OCI-M2 (cell line): ENCODE measurements around the gene FXYD6.

Experiments used
- DNase-seq: peaks from one replicate; lab custom pipeline; 2025; ENCODE audit not compliant: unreplicated experiment; lab: John Stamatoyannopoulos, UW

The FXYD6 gene

GRCh38 chr11:117795638-117796455 lies 80.6 kb downstream of the FXYD6 start:
- DNase-seq, result no peak

- DNase-seq, result no peak
Measured at GRCh38 chr11:117794772-117795629, 81.5 kb downstream of the FXYD6 start.

- no peak for DNase-seq
Measured at GRCh38 chr11:117794135-117794534, 82.3 kb downstream of the FXYD6 start.

GRCh38 chr11:117793583-117793982 lies 82.9 kb downstream of the FXYD6 start:
- DNase-seq, result no peak

- DNase-seq, result no peak
Measured at GRCh38 chr11:117792992-117793391, 83.5 kb downstream of the FXYD6 start.

GRCh38 chr11:117792241-117792640 lies 84.2 kb downstream of the FXYD6 start:
- no peak for DNase-seq

- DNase-seq, result no peak
Measured at GRCh38 chr11:117790279-117790678, 86.2 kb downstream of the FXYD6 start.

GRCh38 chr11:117789241-117789640 lies 87.2 kb downstream of the FXYD6 start:
- DNase-seq, result no peak
